ENCODE measurements around the gene MFSD6L.

The MFSD6L gene

GRCh38 chr17:8747742-8748141 is 51.4 kb downstream of the MFSD6L start:
- DNase-seq (ENCODE audit: low read depth in 1 of 2, low spot score in 1 of 2), result no peak

All from activated CD4-positive, alpha-beta T cell treated with anti-CD3 and anti-CD28 coated beads, Interleukin-2, amount 50 U/mL, for 24 hours (primary cell).